Activated T-cell treated with anti-CD3 and anti-CD28 coated beads for 48 hours (primary cell): ENCODE measurements around the gene MYLK2.
"Not testable (repeated sequence)": the region's sequence is repeated elsewhere in the genome, so short reads cannot be mapped to it uniquely, and the experiment has no call there.

Source experiments
- DNase-seq: peaks from one replicate; pipeline ENCODE4 v3.0.0-alpha.2; 2020; ENCODE audit warnings: low read depth

The MYLK2 gene

GRCh38 chr20:31819083-31819784, at the start of gene MYLK2:
MYLK2 (plus strand) TSS chr20:31819356; CDS start chr20:31819581, 225 bp downstream.
- no peak for DNase-seq

GRCh38 chr20:31769681-31770080, 49.5 kb upstream of the MYLK2 start:
- DNase-seq, result no peak

- no peak for DNase-seq
These were observed 48.9 kb upstream of the MYLK2 start for GRCh38 chr20:31770243-31770642.

GRCh38 chr20:31774408-31774807, 44.7 kb upstream of the MYLK2 start:
- DNase-seq, result no peak

GRCh38 chr20:31780839-31781238, 38.3 kb upstream of the MYLK2 start:
- DNase-seq, result no peak

- no peak for DNase-seq
These were observed 37.2 kb upstream of the MYLK2 start for GRCh38 chr20:31781945-31782344.

- DNase-seq, result no peak
These were observed 34.7 kb upstream of the MYLK2 start for GRCh38 chr20:31784354-31785044.

- DNase-seq, result no peak
These were observed 34.1 kb upstream of the MYLK2 start for GRCh38 chr20:31785089-31785488.

- no peak for DNase-seq
These were observed 30.6 kb upstream of the MYLK2 start for GRCh38 chr20:31788578-31788977.

GRCh38 chr20:31790401-31790800, 28.8 kb upstream of the MYLK2 start:
- DNase-seq, result no peak

GRCh38 chr20:31797364-31797763, 21.8 kb upstream of the MYLK2 start:
- no peak for DNase-seq

GRCh38 chr20:31801508-31801907, 17.6 kb upstream of the MYLK2 start:
- no peak for DNase-seq

- no peak for DNase-seq
These were observed 15.4 kb upstream of the MYLK2 start for GRCh38 chr20:31803552-31804291.

GRCh38 chr20:31806564-31807355, 12.4 kb upstream of the MYLK2 start:
- no peak for DNase-seq

- no peak for DNase-seq
These were observed 10.7 kb upstream of the MYLK2 start for GRCh38 chr20:31808481-31808880.

GRCh38 chr20:31809661-31810060, 9.5 kb upstream of the MYLK2 start:
- no peak for DNase-seq

GRCh38 chr20:31811198-31811597, 8.0 kb upstream of the MYLK2 start:
- no peak for DNase-seq

GRCh38 chr20:31811796-31812728, 7.1 kb upstream of the MYLK2 start:
- DNase-seq, result no peak

GRCh38 chr20:31813611-31814010, 5.5 kb upstream of the MYLK2 start:
- no peak for DNase-seq

- DNase-seq, result not testable (repeated sequence)
These were observed 5.0 kb upstream of the MYLK2 start for GRCh38 chr20:31814142-31814541.
